NCI-H2107 treated with DMSO at 0.1 percent for 48 hours (cell line): ENCODE results near the gene LAPTM5.

Experiments
- DNase-seq: peaks from one replicate; lab custom pipeline; 2025; ENCODE audit not compliant: unreplicated experiment; lab: John Stamatoyannopoulos, UW

Gene LAPTM5

DNA sequence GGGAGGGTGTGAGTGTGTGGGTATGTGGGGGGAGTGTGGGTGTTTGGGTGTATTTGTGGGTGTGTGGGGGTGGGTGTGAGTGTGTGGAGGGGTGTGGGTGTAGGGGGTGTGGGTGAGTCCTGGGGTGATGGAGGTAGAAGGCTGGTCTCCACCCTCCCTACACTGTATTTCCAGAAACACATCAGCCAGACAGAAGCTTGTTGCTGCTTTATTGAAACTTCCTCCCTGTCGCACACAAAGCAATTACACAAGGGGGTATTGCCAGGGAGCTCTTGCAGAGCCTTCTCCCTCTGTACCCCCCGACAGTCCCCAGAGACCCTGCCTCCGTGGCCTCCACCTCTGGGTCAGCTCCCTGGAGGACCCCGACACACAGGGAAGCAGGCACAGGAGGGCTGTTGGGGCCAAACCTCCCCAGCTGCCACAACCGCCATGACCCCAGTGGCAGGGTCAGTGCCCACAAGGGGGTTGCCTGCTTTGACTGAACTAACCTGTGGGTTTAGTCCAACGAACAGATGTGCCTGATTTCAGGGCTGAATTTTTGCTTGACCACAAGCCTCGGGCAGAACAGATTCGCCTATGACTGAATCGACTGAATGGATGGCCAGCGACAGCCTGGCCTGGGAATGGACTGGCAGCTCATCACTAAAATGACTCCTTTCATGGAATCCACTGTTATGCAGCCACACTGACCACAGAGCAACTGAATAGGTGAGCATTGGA lies 25.1 kb downstream of the LAPTM5 start:
- no peak for DNase-seq

DNA sequence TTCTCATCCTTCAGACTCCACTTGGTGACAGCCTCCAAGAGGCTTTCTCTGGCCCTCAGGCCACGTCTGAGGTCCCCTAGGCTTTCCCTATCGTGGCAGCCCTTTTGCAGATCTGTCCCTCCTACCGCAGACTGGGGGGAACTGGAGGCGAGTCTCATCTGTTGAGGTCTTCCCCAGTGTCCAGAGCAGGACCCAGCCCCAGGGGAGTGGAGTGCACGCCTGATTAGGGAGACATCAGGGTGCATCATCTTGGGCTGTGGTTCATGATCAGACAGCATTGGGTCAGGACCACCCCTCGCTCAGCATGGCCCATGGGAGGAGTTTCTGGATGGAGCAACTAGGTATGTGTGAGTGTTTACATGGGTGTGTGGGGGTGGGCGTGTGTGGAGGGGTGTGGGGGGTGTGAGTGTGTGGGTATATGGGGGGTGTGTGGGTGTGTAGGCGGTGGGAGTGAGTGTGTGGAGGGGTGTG lies 25.7 kb downstream of the LAPTM5 start:
- DNase-seq = no peak

DNA sequence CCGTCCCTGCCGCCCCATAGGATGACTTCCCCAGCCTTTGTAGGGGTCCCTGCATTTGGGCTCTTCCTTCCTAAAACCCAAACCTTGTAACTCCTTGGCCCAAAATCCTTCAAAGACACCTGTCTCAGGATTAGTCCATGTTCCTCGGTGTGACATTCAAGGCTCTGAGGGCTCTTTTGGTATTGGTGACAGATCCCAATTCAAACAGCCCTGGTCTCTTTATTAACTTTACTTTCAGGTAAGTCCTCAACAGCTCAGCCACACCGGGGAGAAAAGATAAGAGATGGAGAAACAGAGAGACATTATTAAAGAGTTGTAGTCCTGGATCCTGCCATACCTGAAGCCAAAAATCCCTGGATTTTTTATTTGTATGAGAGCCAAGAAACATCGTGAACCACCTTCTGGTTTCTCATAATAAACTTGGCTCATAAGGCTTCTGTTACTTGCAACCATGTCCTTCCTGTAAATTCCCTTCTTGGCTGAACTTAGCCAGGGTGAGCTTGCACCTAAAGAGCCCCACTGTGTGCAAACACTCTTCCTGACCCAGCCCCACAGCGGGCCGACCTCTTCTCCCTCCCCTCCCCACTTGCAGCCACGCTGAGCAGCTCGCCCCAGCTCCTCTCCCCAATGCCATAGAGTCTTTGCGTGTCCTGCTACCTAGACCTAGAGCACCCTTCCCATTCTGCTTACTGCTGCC lies 26.3 kb downstream of the LAPTM5 start:
- no peak for DNase-seq

DNA sequence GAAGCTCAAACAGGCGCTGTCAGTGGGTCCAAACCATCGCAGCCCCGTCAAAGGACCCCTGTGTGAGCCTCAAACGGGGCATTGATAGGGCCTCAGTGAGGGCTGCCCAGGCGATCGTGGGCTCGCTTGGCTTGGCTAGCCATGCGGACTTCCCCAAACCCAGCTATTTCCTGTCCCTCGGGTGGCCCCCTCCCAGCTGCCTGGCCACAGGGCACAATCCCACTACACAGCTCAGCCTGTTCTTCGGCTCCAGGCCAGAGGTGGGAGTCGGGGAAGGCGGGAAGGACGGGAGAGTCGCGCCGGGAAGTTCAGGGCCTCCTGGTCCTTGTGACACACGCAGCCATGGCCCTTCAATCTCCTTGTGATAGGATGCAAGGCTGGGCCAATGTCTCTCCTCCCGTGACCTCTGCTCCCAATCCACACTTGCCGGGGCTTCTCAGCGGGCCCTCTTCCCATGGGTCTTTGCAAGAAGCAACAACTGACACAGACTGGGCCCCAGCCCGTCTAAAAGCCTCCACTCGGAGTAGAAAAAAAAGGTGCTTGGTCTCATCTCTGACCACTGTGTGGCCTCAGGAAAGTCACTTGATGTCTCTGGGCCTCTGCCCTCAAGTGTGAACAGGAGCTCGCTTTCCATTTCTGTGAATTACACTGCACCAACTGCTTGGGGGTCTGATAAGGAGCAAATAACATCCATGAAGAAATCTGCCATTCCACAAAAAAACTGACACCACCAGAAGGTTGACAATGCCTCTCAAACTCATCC lies 27.0 kb downstream of the LAPTM5 start:
- no peak for DNase-seq

DNA sequence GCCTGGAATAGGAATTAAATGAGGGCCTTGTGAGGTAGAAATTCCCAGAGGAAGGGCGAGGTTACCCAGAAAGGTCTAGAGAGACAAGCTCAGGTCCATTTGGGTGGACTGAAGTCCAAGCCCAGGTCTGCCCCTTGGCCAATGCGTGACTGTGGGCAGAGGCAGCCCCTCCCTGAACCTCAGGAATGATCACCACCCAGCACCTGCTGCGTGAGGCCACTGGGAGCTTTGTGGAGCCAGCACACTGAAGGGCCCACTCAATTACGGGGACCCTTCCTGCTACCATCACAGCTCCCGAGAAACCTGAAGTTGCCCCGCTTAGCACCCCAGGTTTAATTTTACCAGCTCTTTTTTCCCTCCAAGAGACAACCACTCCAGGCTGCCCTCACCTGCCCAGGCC lies 27.7 kb downstream of the LAPTM5 start:
- DNase-seq = no peak

DNA sequence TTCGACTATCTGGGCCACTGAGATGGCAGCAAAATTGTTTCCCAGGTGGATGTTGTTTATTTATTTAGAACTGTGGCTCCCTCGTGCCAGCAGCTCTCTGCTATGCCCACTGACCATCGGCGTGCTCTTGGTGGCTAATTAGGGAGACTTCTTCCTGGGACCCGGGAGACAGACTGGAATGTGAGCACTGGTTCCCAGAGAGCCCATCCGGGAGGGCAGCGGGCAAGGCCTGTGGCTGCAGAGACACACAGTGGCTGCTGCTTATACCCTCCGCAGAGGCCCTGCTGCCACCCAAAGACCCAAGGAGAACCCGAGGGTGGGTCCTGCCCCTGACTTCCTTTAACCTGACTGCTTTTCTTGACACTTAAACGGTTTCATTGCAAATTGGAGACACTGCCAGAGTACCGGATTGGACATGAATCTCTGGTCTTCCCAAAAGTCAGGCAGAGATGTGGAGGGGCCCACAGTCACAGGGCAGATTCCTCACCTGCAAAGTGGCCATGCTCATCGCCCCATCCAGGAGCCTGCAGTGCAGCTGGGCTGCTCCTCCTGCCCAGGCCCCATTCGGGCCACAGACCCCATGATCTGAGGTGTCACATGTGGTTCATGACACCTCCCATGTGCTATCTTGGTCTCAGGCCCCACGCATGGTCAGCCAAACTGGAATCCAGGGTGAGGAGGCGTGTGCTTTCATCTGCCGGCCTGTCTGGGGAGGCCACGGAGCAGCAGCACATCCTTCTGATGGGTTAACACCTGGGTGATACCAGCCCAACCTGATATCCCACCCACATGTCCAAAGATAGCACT lies 28.5 kb downstream of the LAPTM5 start:
- no peak for DNase-seq

DNA sequence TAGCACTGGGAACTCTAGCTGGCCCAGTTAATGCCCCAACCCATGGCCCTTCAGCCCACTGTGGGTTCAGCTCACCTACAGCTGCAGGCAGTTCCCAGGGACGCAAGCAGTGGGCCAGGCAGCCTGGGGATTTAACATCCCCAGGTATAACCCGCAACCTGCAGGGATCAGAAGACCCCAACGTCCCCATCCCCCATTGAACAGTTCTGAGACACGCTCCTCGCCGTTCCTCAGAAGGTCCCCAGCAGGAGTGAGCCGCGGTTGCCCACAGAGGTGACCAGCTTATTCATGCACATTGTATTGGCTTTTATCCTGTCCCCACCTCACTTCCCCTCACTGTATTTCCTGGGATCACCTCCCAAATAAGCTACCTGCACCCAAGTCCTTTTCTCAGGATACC lies 29.2 kb downstream of the LAPTM5 start:
- DNase-seq = no peak

DNA sequence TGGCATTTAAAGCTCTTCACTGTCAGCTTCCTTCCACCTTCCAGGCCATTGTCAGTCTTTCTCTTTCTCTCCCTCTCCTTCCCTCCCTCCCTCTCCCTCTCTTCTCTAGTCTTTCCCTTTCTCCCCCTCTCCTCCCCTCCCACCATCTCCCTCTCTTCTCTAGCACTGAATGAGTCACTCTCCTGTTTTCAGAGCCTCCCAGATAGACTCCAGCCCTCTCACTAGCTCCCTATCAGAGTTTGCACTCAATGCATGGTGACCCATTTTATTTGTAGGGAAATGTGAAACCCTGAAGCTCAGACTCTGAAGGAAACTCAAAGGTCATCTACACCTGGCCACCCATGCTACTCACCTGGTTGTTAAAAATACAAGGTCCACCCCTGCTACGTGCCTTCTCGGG lies 29.8 kb downstream of the LAPTM5 start:
- DNase-seq = no peak

DNA sequence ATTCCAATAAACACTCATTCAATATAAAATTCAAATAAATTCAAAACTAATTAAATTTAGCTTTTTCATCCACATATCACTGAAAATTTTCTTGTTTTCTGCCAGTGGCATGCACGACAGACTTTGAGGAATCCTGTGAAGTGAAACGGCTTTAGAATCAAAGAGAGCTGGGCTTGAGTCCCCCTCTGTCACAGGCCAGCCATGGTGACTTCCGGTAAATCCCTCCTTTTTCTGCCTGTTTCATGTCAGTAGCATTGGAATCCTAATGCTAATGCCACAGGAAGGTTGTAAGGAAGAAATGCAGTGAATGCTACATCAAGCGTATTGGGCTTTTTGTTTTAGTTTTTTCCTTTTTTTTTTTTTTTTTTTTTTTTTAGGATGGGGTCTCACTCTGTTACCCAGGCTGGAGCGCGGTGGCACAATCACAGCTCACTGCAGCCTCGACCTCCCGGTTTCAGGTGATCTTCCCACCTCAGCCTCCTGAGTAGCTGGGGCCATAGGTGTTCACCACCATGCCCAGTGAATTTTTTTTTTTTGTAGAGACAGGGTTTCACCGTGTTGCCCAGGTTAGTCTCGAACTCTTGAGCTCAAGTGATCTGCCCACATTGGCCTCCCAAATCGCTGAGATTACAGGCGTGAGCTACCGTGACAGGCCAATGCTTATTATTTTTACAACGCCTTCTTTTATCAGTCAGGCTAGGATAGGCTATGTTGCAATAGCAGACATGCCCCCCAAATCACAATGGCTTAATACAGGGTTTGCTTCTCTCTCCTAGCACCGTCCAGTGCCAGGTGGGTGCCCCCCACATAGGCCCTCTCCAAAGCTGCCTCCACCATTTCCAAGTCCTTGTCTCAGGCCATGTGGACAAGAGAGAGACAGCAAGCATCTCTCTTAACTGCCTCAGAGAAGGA lies 30.5 kb downstream of the LAPTM5 start:
- DNase-seq = no peak

DNA sequence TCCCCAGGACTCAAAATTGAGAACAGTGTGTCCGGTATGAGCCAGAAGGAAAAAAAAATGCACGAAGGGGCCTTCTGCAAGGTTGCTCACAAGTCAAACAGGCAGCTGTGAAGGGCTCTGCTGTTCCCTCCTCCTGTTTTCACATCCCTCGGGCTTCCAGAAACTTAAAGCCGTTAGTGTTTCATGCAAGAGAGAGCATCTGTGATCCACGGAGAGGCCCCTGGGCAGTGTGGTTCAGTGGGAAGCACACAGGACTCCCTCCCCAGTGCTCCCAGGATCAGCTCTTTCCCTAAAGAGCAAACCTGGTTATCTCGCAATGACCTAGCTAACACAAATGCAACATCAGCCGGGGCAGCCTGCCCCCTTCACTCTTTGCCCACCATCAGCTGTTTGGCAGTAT lies 31.3 kb downstream of the LAPTM5 start:
- no peak for DNase-seq

DNA sequence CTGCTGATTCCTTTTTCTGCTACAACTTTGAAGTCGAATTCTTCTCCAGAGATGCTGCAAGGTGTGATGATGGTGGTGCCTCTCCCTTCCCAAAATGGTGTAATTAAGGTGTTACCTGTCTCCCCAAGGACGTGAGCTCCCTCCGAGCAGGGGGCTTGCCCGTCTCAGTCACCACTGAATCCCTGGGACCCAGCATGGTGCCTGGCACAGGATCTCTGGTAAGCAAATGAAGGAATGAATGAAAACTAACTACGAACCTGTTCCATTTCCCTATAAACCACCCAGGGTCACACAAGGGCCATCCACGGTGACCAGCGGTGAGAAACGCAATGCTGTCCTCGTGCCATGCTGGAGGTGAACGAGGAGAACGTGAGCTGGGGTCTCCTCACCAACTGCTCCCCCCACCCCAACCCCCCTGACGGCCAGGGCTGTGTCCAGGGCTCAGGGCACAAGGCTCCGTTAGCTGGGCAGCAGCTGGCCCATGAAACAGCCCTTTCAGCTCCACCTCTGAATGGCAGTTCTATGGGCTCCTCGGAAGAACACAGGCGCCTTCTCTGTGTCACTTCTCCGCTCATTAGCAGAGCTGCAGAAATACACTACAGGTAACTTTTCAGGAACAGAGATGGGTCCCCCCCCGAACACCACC lies 32.0 kb downstream of the LAPTM5 start:
- no peak for DNase-seq

DNA sequence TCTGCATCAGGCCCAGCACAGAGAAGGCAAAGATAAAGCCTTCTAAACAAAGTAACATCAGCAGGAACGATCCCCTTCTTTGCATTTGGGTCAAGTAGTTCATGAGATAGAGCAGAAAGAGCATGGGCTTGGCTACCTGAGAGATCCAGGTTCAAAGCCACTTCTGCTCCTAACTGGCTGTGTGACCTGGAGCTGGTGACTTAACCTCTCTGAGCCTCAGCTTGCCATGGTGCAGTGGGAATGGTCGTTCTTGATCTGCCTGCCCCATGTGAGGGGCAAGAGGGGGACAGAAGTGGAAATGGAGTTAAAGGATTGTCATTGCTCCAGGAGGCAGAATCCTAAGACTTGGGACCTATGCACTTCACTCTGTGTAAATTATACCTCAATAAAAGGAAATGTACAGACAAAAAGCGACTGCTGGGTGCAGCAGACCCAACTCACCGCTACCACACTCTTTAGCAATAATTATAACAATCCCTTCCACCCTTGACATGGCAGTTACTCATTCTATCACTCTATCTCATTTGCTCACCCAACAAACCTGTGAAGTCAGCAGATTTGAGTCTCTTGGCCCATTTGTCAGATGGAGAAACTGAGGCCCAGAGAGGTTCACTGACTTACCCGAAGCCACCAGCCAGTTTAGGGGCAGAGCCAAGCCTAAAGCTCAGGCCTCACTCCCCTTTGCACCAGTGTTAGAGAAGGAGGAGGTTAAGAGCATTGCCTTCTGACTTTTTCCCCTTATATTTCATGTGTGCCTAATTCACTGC lies 32.7 kb downstream of the LAPTM5 start:
- no peak for DNase-seq

DNA sequence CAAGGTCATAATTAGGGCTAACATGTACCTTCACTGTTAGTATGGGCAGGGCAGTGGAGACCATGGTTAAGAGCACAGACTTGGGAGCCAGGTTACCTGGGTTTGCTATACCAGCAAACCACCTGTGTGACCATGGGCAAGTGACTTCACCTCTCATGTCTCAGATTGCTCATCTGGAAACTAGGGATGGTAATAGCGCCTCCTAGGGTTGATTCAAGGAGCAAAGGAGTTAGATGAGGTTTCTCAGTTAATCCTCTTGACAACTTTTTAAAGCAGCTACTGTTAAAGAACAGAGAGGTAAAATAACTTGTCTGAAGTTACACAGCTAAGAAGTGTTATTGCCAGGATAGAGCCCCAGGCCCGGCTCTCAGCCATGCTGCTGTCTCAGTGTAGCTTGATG lies 33.4 kb downstream of the LAPTM5 start:
- DNase-seq = no peak

DNA sequence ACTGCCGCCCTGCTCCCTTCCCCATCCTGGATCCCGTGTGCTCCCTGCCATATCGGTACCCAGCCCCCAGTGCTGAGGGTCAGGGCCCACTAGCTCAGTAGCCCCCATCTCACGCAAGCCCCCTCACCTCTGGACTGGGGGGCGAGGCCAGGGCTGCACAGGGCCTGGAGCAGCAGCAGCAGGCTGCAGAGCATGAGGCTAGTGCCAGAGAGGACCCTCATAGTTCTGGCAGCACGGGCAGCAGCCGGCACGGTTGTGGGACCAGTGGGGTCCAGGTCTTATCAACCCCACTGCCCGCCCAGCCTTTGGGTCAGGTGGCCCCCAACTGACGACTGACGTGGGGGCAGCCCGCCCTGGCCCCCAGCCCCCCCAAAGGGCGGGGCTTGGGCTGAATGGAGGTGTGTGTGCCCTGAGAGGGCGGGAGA lies 34.2 kb downstream of the LAPTM5 start, which contains the start of gene MATN1:
MATN1 (minus strand) TSS at position 255 of the 425 bp plus-strand sequence; CDS start at position 221, 34 bp downstream.
- no peak for DNase-seq

DNA sequence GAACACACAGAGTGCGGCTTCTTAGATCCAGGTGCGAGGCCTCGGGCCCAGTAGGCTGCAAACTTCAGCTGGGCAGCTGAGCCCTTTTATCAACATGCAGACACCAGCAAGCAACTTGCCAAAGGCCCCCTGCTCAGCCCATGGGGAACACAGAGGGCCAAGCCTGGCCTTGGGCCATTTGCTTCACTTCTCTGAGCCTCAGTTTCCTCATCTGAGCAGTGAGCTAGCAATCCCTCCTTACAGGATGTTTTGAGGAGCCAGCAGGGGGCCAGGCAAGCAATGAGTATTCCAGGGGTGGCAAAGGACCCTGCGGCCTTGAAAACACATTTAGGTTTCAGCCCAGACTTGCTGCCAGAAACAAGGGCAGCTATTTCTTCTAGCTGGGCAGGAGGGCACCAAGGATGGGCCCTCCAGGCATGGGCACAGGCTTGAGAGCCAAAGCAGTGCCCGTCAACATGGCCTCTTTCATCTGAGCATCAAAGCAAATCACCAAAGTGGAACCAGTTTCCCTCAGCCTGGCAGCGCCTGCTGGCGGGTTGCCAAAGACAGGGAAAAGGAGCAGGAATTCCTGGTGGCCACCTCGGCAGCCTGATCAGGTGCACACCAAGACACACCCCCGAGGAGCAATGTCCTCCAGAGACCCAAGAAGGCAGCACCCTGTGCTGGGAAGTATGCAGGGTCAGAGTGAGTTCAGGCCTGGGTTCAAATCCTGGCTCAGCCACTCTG lies 35.6 kb downstream of the LAPTM5 start:
- no peak for DNase-seq

DNA sequence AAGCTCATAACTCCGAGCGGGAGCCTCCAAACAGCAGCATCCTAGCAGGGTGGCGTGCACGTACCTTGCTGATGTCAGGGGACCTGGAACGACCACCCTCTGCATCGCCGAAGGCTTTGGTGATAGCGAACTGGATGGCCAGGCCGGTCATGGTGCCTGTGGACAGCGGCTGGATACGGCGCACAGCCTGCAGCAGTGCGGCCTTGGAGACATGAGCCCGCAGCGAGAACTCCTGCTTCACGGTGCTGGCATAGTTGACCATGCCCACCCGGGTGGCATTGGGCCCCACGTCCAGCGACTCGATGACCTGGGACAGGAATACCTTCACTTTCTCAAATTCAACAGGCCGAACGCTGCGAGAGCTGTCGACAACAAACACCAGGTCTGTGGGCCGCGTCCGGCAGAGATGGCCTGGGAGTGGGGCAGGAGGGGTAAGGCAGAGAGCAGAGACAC lies 36.2 kb downstream of the LAPTM5 start:
- DNase-seq = no peak

DNA sequence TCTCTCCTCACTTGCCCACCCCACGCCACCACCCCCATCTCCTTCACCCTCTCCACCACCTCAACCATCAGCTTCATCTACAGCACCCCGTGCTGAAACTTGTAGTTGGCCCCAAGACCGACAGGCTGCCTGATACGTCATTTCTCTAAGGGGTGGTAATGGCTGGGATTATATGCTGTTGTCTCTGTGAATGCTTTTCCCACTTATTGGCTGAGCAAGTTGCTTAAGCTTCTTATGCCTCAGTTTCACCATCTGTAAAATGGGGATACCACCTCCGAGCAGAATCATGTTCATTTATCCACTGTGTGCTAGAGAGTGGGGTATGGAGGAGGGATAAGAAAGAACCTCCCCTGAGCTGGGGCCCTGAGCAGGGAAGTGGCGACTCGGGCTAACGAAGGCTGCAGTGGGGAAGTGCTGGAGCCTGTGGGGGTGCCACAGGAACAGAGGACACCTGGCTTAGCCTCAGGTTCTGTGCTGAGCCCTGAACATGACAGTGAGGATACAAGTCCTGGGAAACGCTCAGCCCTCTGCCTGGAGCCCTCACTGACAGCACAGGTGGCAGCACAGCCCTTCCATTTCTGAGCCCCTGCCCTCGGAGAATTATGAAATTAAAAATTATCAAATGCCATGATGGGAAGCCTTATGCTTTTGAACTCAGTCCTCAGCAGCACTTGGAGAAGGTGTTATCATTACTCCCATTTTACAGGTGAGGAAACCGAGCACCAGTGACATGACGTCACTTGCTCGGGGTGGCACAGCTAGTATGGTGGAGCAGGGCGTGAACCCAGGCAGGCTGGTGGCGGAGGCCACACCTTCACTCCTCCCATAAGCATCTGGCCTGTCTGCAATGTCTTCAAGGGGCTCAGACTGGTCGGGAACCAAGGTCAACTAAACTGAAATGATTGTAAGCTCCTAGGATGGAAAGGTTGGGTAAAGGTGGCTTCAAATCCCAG lies 37.0 kb downstream of the LAPTM5 start:
- DNase-seq = no peak
